Gastrocnemius medialis (tissue), 4 donors: Measurements from ENCODE around the gene MTHFD2L. TPM values are rescaled to one million over a fixed set of nuclear protein-coding genes. Genes with fewer than 3 reads are reported as not detected.

Source experiments
- ATAC-seq, 2 donors: fragments of 150-250 bp; one replicate each; pipeline ENCODE4 v1.9.1; 2016
- DNase-seq, 2 donors: peaks; one replicate each; pipeline ENCODE4 v3.0.0-alpha.2; 2019
- H3K27ac ChIP-seq, 4 donors: fragments of 200-600 bp; sonication (generic); 1 replicate in 1 of 4; 2 replicates in 3 of 4; pipeline ENCODE4 v1.5.1; 2016 to 2018; ENCODE audit warnings: mild to moderate bottlenecking in 2 of 4, moderate library complexity in 1 of 4
- H3K27me3 ChIP-seq, 3 donors: fragments of 200-600 bp; sonication (generic) in 2 of 3; 1 replicate in 1 of 3; 2 replicates in 2 of 3; pipeline versions ENCODE4 v1.5.1 to v1.6.0; 2016 to 2019; ENCODE audit warnings: mild to moderate bottlenecking in 1 of 3, moderate library complexity in 1 of 3
- H3K36me3 ChIP-seq, 2 donors: fragments of 200-600 bp; sonication (generic) in 1 of 2; one replicate each; pipeline ENCODE4 v1.5.1; 2017 to 2018
- H3K4me1 ChIP-seq, 2 donors: fragments of 200-600 bp; sonication (generic) in 1 of 2; one replicate each; pipeline ENCODE4 v1.5.1; 2016 to 2017; ENCODE audit warnings: mild to moderate bottlenecking in 2 of 2
- H3K4me3 ChIP-seq, 4 donors: fragments of 200-600 bp; sonication (generic) in 3 of 4; 1 replicate in 1 of 4; 2 replicates in 3 of 4; pipeline ENCODE4 v1.5.1; 2016 to 2019; ENCODE audit warnings: mild to moderate bottlenecking in 2 of 4
- H3K9me3 ChIP-seq, 3 donors: fragments of 200-600 bp; sonication (generic) in 2 of 3; 1 replicate in 1 of 3; 2 replicates in 2 of 3; pipeline ENCODE4 v1.5.1; 2016 to 2019
- CTCF ChIP-seq, 5 experiments: fragments of 450-650 bp in 3 of 5; fragments of 200-600 bp in 2 of 5; sonication (generic) in 2 of 5; IDR thresholded peaks in 4 of 5; conservative IDR thresholded peaks in 1 of 5; 1 replicate in 4 of 5; 2 replicates in 1 of 5; pipeline ENCODE4 v1.5.1; 2016 to 2019; ENCODE audit warnings: antibody characterized with exemption in 5 of 5, mild to moderate bottlenecking in 3 of 5, moderate library complexity in 3 of 5
- POLR2A ChIP-seq, 2 donors: fragments of 450-650 bp; IDR thresholded peaks; one replicate each; pipeline ENCODE4 v1.6.1; 2017; ENCODE audit warnings: antibody characterized with exemption in 2 of 2, mild to moderate bottlenecking in 2 of 2, moderate library complexity in 2 of 2
- in situ Hi-C, 4 donors: fragments of 200-750 bp; cut with MboI; loops; one replicate each; pipeline versions ENCODE4 v1.15.0 to v1.8.0; 2017; ENCODE audit warnings: low sequenced_read_pairs in 4 of 4
- intact Hi-C: fragments of 100-400 bp; cut with DNase I; formaldehyde crosslinking; loops from one replicate; pipeline ENCODE4 v1.15.1; 2023; ENCODE audit warnings: low total_unique reads
- total RNA-seq, 4 donors: library from RNA; depleted of rRNA; stranded (reverse); fragments of >200 nt; gene quantifications; one replicate each; pipeline versions ENCODE4 v1.1.0 to v1.2.3, GENCODE V29; 2016

MTHFD2L gene
- total RNA-seq, 4 donors from 2014 or later: 7.0 to 11.0 (median 7.8) TPM

- H3K4me3 ChIP-seq: no peak overlapping the region
- in situ Hi-C loops: no loop called here
- H3K9me3 ChIP-seq: no peaks in the 10 kb centered on the region
- H3K36me3 ChIP-seq: no peaks in the 10 kb centered on the region
- no peak for TF ChIP-seq POLR2A (IDR thresholded peaks at IDR 0.05)
- no peaks in the 10 kb centered on the region for H3K27me3 ChIP-seq
- ATAC-seq (no peak), DNase-seq (no peak)
- intact Hi-C loops: no loop called here
- H3K4me1 ChIP-seq: no peaks in the 10 kb centered on the region
- no peak overlapping the region for H3K27ac ChIP-seq
Observed at GRCh38 chr4:74329307-74329706, 171.4 kb downstream of the MTHFD2L start.

GRCh38 chr4:74330295-74330750 is 172.4 kb downstream of the MTHFD2L start:
- Histone ChIP-seq H3K27me3 (no peaks in the 10 kb centered on the region), H3K27ac (no peak overlapping the region), H3K4me3 (no peak overlapping the region), H3K4me1 (no peaks in the 10 kb centered on the region), H3K9me3 (no peaks in the 10 kb centered on the region), H3K36me3 (no peaks in the 10 kb centered on the region)
- in situ Hi-C loops: no loop called here
- intact Hi-C loops: no loop called here
- ATAC-seq: no peak
- TF ChIP-seq POLR2A (IDR thresholded peaks at IDR 0.05) (no peak), CTCF (IDR thresholded peaks at IDR 0.05 in 4 of 5, conservative IDR thresholded peaks at IDR 0.05 in 1 of 5) (no peak)
- no peak for DNase-seq

GRCh38 chr4:74331252-74331651 is 173.3 kb downstream of the MTHFD2L start:
- intact Hi-C loops (no loop called here), in situ Hi-C loops (no loop called here)
- Histone ChIP-seq H3K9me3 (no peaks in the 10 kb centered on the region), H3K27me3 (no peaks in the 10 kb centered on the region), H3K27ac (no peak overlapping the region), H3K4me1 (no peaks in the 10 kb centered on the region), H3K36me3 (no peaks in the 10 kb centered on the region), H3K4me3 (no peak overlapping the region)
- TF ChIP-seq CTCF (IDR thresholded peaks at IDR 0.05 in 4 of 5, conservative IDR thresholded peaks at IDR 0.05 in 1 of 5) (no peak), POLR2A (IDR thresholded peaks at IDR 0.05) (no peak)
- ATAC-seq (no peak), DNase-seq (no peak)

GRCh38 chr4:74331944-74332343 is 174.0 kb downstream of the MTHFD2L start:
- TF ChIP-seq POLR2A (IDR thresholded peaks at IDR 0.05) (no peak), CTCF (IDR thresholded peaks at IDR 0.05 in 4 of 5, conservative IDR thresholded peaks at IDR 0.05 in 1 of 5) (no peak)
- Histone ChIP-seq H3K9me3 (no peaks in the 10 kb centered on the region), H3K27ac (no peak overlapping the region), H3K36me3 (no peaks in the 10 kb centered on the region), H3K4me1 (no peaks in the 10 kb centered on the region), H3K4me3 (no peak overlapping the region), H3K27me3 (no peaks in the 10 kb centered on the region)
- intact Hi-C loops: no loop called here
- DNase-seq (no peak), ATAC-seq (no peak)
- in situ Hi-C loops: no loop called here

GRCh38 chr4:74334636-74335035 is 176.7 kb downstream of the MTHFD2L start:
- Histone ChIP-seq H3K27me3 (no peaks in the 10 kb centered on the region), H3K4me1 (no peaks in the 10 kb centered on the region), H3K4me3 (no peak overlapping the region), H3K9me3 (no peaks in the 10 kb centered on the region), H3K36me3 (no peaks in the 10 kb centered on the region), H3K27ac (no peak overlapping the region)
- intact Hi-C loops: no loop called here
- in situ Hi-C loops: no loop called here
- DNase-seq (no peak), ATAC-seq (no peak)
- no peak for TF ChIP-seq POLR2A (IDR thresholded peaks at IDR 0.05)
- TF ChIP-seq CTCF (IDR thresholded peaks at IDR 0.05 in 4 of 5, conservative IDR thresholded peaks at IDR 0.05 in 1 of 5): no peak
